HG03558 (cell line): ENCODE data around the gene STX18.
"Not testable (repeated sequence)": the region's sequence is repeated elsewhere in the genome, so short reads cannot be mapped to it uniquely, and the experiment has no call there.

Experiments used
- ATAC-seq: cut with Tn5 transposase; IDR thresholded peaks from one replicate; pipeline ENCODE4 v1.9.1; 2021; ENCODE audit warnings: moderate number of reproducible peaks; ENCODE audit not compliant: unreplicated experiment; ENCODE audit errors: extremely low read depth

Gene STX18

DNA sequence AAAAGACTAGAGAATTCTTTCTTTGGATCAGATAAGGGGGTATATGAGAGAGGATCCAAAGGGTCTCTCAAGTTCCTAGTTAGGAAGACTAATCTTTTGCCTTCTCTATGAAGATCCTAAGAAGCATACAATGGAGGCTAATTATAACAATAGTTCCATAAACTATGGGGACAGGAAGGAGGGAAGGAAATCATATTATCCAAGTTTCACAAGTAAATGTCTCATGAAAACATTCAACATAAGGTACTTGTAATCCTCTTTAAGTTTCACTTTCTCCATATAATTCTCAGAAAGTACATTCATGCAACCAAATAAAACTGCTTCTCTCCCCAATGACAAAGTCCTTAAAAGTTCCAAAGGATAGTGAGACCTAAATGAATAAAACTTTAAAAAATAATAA, 27.1 kb downstream of the STX18 start:
- no peak for ATAC-seq

DNA sequence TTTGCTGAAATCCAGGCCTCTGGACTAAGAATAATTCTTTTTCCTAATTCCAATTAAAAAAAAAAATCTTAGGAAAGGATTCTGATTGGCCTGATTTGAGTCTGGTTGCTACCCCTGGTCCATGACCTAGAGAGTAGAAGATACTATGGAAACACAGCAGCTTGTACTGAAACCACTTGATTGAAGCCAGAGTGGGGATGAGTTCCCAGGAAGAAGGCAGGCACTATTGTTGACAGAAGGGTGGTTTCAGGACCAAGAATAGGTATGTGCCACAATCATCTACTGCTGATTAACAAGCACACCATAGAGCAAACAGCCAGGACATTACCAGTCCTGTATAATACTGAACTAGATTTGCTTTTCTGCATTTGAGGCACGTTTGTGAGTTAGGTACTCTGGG, 29.6 kb downstream of the STX18 start:
- no peak for ATAC-seq

DNA sequence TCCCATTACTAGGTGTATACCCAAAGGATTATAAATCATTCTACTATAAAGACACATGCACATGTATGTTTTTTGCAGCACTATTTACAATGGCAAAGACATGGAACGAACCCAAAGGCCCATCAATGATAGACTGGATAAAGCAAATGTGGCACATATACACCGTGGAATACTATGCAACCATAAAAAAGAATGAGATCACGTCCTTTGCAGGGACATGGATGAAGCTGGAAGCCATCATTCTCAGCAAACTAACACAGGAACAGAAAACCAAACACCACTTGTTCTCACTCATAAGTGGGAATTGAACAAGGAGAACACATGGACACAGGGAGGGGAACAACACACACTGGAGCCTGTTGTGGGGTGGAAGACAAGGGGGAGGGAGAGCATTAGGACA, 31.2 kb downstream of the STX18 start:
- ATAC-seq = not testable (repeated sequence)

GRCh38 chr4:4509521-4509920, 32.3 kb downstream of the STX18 start:
- ATAC-seq = no peak

- ATAC-seq = no peak
Measured at GRCh38 chr4:4507923-4508322, 33.9 kb downstream of the STX18 start.

GRCh38 chr4:4507403-4507802, 34.4 kb downstream of the STX18 start:
- ATAC-seq = no peak

DNA sequence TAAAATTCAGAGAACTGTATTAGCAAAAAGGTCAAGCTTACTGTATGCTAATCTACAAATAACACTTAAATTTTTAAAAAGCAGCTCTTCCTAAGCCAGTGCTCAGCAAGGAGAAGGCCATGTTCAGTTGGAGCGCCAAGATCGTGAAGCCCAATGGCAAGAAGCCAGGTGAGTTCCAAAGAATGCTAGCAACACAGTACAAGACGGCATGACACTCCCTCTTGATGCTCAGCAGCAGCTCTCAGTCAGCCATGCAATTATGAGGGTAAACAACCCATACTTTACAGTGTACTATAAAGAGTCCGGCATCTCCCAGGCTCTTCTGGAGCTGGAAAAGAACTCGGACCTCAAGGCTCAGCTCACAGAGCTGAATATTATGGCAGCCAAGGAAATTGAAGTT, 34.9 kb downstream of the STX18 start:
- ATAC-seq = no peak

GRCh38 chr4:4505211-4505610, 36.6 kb downstream of the STX18 start:
- not testable (repeated sequence) for ATAC-seq

- ATAC-seq = no peak
Measured at GRCh38 chr4:4504783-4505182, 37.1 kb downstream of the STX18 start.

DNA sequence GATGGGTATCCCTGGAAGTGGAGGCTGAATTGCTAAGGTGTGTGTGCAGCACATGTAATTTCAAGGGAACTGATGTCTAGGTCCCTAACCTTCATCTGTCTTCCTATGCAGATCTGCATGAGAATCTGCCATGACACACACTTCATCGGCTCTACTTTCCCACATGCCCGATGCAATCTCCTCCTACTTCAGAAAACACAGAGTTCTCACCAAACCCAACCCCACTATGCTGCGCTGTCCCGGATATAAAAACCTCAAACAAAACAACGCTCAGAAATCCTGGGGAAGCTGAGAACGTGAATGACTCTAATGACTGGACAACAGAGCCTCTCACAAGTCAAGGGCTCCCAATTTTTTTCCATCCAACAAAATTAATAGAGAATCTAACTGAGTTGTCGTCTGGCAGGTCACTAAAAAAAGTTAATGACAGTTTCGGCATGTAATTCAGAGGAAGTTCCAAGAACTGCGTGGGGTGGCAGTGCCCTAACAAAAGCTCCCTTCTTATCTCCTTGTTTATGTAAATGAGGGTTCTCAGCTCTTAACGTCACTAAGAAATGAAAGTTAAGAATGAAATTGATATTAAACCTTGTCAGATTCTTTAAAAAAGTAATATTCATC, 39.0 kb downstream of the STX18 start:
- peak; percentile 40 for ATAC-seq

DNA sequence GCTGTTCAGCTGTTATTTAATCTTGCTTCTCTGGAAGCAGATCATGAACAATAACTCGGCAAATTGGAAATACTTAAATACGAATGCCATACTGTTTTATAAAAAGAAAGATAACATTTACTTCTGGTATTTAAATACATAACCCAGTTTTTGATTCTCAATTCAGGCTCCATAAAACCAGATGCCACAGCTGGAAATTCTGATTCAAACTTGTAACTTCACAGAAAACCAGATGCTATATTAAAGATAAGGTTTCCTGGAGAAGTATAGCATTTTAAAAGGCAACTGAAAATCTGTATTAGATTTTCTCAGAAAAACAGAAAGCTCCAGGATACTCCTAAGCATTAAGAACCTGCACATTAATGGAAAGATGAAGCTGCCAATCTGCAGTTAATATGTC, 40.2 kb downstream of the STX18 start:
- ATAC-seq = no peak

- no peak for ATAC-seq
Measured at GRCh38 chr4:4499438-4500123, 42.3 kb downstream of the STX18 start.

GRCh38 chr4:4496592-4497372, 45.1 kb downstream of the STX18 start:
- ATAC-seq = no peak

DNA sequence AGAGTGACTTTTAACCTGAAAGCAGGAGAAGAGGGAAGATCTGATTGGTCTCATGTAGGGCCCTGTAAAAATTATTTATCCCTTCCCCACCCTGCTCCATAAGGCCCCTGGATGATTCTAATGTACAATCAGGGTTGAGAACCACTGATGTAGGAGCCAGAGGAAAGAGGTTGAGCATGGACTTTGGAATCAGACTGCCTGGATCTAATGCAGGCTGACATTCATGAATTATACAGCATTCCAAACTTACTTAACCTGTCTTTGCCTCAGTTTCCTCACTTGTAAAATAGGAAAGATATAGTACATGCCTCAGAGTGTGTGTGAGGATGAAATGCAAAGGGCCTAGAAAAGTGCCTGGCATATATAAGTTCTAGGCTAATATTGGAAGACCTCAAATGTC, 47.0 kb downstream of the STX18 start:
- ATAC-seq = no peak

- peak; percentile 61 for ATAC-seq
Measured at GRCh38 chr4:4492161-4492847, 49.5 kb downstream of the STX18 start.

GRCh38 chr4:4491396-4491893, 50.4 kb downstream of the STX18 start:
- ATAC-seq = no peak

- ATAC-seq = no peak
Measured at GRCh38 chr4:4490816-4491215, 51.0 kb downstream of the STX18 start.

GRCh38 chr4:4490041-4490440, 51.8 kb downstream of the STX18 start:
- ATAC-seq = no peak

DNA sequence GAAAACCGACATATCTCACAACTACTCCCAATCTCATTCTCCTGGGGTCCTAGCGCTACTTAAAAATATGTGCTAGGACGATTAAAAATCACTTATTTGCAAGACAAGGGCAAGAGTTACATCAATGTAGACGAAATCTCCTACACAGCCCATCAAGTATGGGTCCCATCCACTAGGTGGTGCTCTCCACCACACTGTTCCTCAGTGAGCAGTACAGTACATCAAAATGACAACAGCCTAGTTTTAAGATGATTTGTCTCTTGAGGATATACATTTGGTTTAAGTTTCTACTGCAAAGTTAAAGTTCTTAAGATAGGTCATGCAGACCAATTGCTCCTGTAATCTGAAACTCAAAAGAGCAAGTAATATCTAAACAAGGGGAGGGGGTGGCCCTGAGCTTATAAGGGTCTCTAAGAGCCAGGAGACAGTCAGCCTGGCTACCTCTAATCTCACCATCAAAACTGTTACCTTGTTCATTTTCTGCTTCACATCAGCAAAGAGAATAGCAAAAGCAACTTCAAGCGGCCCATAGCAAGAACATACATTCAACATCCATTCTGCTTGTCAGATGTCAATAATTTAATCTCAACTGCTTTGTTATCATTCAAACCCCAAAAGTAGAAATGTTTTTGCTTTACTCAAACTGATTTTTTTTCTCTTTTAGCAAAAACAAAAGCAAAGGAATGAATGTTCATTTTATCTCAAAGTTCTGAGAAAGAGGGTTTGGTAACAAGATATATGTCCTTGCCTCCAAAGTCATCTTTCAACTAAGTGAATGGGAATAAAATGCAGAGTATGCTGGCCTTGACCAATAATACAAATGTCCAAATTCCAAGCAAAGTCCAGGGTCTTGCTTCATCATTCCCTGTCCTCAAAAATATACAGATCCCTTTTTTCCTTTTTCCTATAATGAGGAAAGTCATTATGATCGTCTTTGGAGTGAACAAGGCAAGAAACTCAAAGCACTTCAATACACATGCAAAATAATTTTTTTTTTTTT, 53.1 kb downstream of the STX18 start:
- peak; percentile 51 for ATAC-seq
